Endothelial cell (in vitro differentiated cells): ENCODE results near the gene SEC22A. TPM values are rescaled to one million over a fixed set of nuclear protein-coding genes. Genes with fewer than 3 reads are reported as not detected.

Experiments
- DNase-seq: peaks from one replicate; pipeline ENCODE4 v3.0.0; 2021; ENCODE audit warnings: low spot score
- H3K27ac Mint-ChIP-seq: one replicate; pipeline ENCODE4 v1.8.0; 2021; ENCODE audit warnings: mixed read lengths, inconsistent platforms; ENCODE audit not compliant: unreplicated experiment
- H3K27me3 Mint-ChIP-seq: one replicate; pipeline ENCODE4 v1.8.0; 2021; ENCODE audit warnings: mild to moderate bottlenecking, moderate library complexity, mixed read lengths, inconsistent platforms; ENCODE audit not compliant: unreplicated experiment
- H3K36me3 Mint-ChIP-seq: one replicate; pipeline ENCODE4 v1.8.0; 2021; ENCODE audit warnings: mild to moderate bottlenecking, low read depth, mixed read lengths, inconsistent platforms; ENCODE audit not compliant: unreplicated experiment
- H3K4me1 Mint-ChIP-seq: one replicate; pipeline ENCODE4 v1.8.0; 2021; ENCODE audit warnings: mild to moderate bottlenecking, mixed read lengths, inconsistent platforms; ENCODE audit not compliant: unreplicated experiment
- H3K4me3 Mint-ChIP-seq: one replicate; pipeline ENCODE4 v1.8.0; 2021; ENCODE audit warnings: mild to moderate bottlenecking, mixed read lengths, inconsistent platforms; ENCODE audit not compliant: unreplicated experiment
- H3K9me3 Mint-ChIP-seq: one replicate; pipeline ENCODE4 v1.8.0; 2021; ENCODE audit warnings: mixed read lengths, inconsistent platforms; ENCODE audit not compliant: unreplicated experiment
- CTCF ChIP-seq: fragments of 200-600 bp; sonication (generic); IDR thresholded peaks from one replicate; pipeline ENCODE4 v1.5.0; 2021; ENCODE audit warnings: antibody characterized with exemption; ENCODE audit not compliant: unreplicated experiment
- total RNA-seq: library from RNA; stranded (reverse); fragmentation: NEBNext Ultra II Directional; extraction: Animal tissue kit (Norgen Biotek cat#: 25700); gene quantifications from one replicate; pipeline ENCODE4 v1.2.1, GENCODE V29; 2021; ENCODE audit not compliant: unreplicated experiment

SEC22A gene
- total RNA-seq, 1 donor from 2014 or later = 14.9 TPM

- Mint-ChIP-seq H3K27ac (no peak overlapping the region), H3K27me3 (peaks cover 3% of the 10 kb centered on the region), H3K9me3 (no peaks in the 10 kb centered on the region), H3K4me1 (no peaks in the 10 kb centered on the region), H3K36me3 (no peaks in the 10 kb centered on the region), H3K4me3 (no peak overlapping the region)
- DNase-seq = no peak
- TF ChIP-seq CTCF = no peak
Measured at GRCh38 chr3:123278446-123278845, 76.7 kb downstream of the SEC22A start.

- H3K36me3 Mint-ChIP-seq = no peaks in the 10 kb centered on the region
- no peaks in the 10 kb centered on the region for H3K4me1 Mint-ChIP-seq
- no peak overlapping the region for H3K27ac Mint-ChIP-seq
- no peak for TF ChIP-seq CTCF
- peaks cover 3% of the 10 kb centered on the region for H3K27me3 Mint-ChIP-seq
- DNase-seq = no peak
- no peaks in the 10 kb centered on the region for H3K9me3 Mint-ChIP-seq
- no peak overlapping the region for H3K4me3 Mint-ChIP-seq
Measured at GRCh38 chr3:123279121-123279520, 77.4 kb downstream of the SEC22A start.

- TF ChIP-seq CTCF = no peak
- Mint-ChIP-seq H3K4me3 (no peak overlapping the region), H3K27me3 (peaks cover 3% of the 10 kb centered on the region), H3K27ac (no peak overlapping the region), H3K9me3 (no peaks in the 10 kb centered on the region), H3K36me3 (no peaks in the 10 kb centered on the region), H3K4me1 (no peaks in the 10 kb centered on the region)
- DNase-seq = no peak
Measured at GRCh38 chr3:123281406-123281805, 79.7 kb downstream of the SEC22A start.

GRCh38 chr3:123281929-123282328, 80.2 kb downstream of the SEC22A start:
- DNase-seq = no peak
- Mint-ChIP-seq H3K27me3 (peaks cover 2% of the 10 kb centered on the region), H3K4me1 (no peaks in the 10 kb centered on the region), H3K36me3 (peaks cover 1% of the 10 kb centered on the region), H3K9me3 (no peaks in the 10 kb centered on the region), H3K27ac (no peak overlapping the region), H3K4me3 (no peak overlapping the region)
- TF ChIP-seq CTCF = no peak

- Mint-ChIP-seq H3K9me3 (no peaks in the 10 kb centered on the region), H3K4me3 (no peak overlapping the region), H3K36me3 (peaks cover 3% of the 10 kb centered on the region), H3K27ac (no peak overlapping the region), H3K27me3 (peaks cover 5% of the 10 kb centered on the region), H3K4me1 (no peaks in the 10 kb centered on the region)
- no peak for DNase-seq
- TF ChIP-seq CTCF = no peak
Measured at GRCh38 chr3:123282461-123282860, 80.7 kb downstream of the SEC22A start.
